Activated T-cell treated with anti-CD3 and anti-CD28 coated beads, Interleukin-2, amount 50 U/mL, for 24 hours (primary cell): ENCODE results near the gene ANO2.

Experiments
- DNase-seq: peaks from one replicate; pipeline ENCODE4 v3.0.0-alpha.2; 2020
- H3K27ac Mint-ChIP-seq: 2 replicates; pipeline ENCODE4 v1.8.0; 2020; ENCODE audit warnings: mild to moderate bottlenecking, mixed read lengths
- H3K27me3 Mint-ChIP-seq: 2 replicates; pipeline ENCODE4 v1.8.0; 2020; ENCODE audit warnings: mixed read lengths
- H3K36me3 Mint-ChIP-seq: 2 replicates; pipeline ENCODE4 v1.8.0; 2020; ENCODE audit warnings: low read depth, mixed read lengths
- H3K4me1 Mint-ChIP-seq: 2 replicates; pipeline ENCODE4 v1.8.0; 2020; ENCODE audit warnings: low read depth, mixed read lengths
- H3K4me3 Mint-ChIP-seq: 2 replicates; pipeline ENCODE4 v1.8.0; 2020; ENCODE audit warnings: mild to moderate bottlenecking, moderate library complexity, mixed read lengths
- H3K9me3 Mint-ChIP-seq: 2 replicates; pipeline ENCODE4 v1.8.0; 2020; ENCODE audit warnings: mixed read lengths

ANO2 gene

DNA sequence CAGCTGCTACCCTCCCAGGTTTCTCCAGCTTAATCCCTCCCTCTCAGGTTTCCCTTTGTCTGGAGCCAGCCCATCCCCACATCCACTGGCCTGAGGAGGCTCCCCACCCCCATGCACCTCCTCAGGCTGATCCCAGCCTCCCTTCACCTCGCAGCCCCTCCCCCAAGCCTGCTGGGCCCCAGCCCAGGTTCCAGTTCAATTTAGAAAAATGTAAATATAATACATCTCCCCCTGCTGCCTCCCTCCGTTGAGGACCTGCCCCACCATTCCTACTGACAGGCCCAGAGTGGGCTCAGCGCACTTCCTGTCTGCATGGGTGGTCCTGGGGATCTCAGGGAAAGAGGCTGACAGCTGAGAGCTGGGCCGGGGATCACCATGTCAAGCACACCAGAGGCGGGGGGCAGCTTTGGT is 357.3 kb downstream of the ANO2 start:
- DNase-seq = no peak
- peaks cover 7% of the 10 kb centered on the region for H3K27me3 Mint-ChIP-seq
- H3K4me3 Mint-ChIP-seq = no peak overlapping the region
- H3K9me3 Mint-ChIP-seq = no peaks in the 10 kb centered on the region
- H3K36me3 Mint-ChIP-seq = no peaks in the 10 kb centered on the region
- no peaks in the 10 kb centered on the region for H3K4me1 Mint-ChIP-seq
- H3K27ac Mint-ChIP-seq = no peak overlapping the region

DNA sequence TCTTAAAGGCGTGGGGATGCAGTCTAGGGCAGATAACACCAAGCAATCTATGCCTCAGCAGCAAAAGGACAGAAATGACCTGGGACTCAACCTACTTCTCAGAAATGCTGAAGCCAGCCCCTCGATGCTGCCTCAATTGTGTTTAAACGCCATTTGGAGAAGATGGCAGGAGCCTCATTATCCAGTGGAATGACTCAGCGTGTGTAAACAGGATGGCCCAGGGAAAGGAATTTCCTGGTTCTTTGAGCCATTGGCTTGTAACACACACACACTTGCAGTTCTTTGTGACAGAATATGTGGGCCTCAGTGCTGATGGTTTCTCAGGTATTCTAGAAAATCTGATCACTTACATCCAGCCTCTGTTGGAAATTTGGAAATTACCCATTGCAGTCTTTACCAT is 358.9 kb downstream of the ANO2 start:
- H3K36me3 Mint-ChIP-seq = no peaks in the 10 kb centered on the region
- H3K9me3 Mint-ChIP-seq = no peaks in the 10 kb centered on the region
- H3K27ac Mint-ChIP-seq = no peak overlapping the region
- H3K4me1 Mint-ChIP-seq = no peaks in the 10 kb centered on the region
- H3K4me3 Mint-ChIP-seq = no peak overlapping the region
- no peak for DNase-seq
- peaks cover 11% of the 10 kb centered on the region for H3K27me3 Mint-ChIP-seq

DNA sequence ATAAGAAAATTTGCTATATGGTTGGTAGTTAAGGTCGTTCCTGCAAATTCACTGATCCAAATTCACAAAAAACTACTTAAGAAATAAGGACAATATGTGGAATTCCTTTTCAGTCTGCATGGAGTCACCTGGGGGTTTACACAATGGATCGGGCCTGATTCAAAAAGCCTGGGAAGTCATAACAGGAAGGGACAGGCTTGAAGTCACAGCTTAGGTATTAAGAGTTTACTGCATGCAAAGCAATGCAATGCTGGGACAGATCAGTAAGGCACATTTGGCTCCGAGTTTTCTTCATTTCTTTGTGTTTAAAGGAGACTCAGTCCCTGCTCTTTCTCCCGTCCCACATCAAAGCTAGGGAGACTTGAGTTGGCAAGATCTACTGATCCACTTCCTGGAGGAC is 359.9 kb downstream of the ANO2 start:
- DNase-seq = no peak
- no peak overlapping the region for H3K4me3 Mint-ChIP-seq
- peaks cover 16% of the 10 kb centered on the region for H3K27me3 Mint-ChIP-seq
- H3K27ac Mint-ChIP-seq = no peak overlapping the region
- H3K4me1 Mint-ChIP-seq = no peaks in the 10 kb centered on the region
- H3K36me3 Mint-ChIP-seq = no peaks in the 10 kb centered on the region
- H3K9me3 Mint-ChIP-seq = no peaks in the 10 kb centered on the region

DNA sequence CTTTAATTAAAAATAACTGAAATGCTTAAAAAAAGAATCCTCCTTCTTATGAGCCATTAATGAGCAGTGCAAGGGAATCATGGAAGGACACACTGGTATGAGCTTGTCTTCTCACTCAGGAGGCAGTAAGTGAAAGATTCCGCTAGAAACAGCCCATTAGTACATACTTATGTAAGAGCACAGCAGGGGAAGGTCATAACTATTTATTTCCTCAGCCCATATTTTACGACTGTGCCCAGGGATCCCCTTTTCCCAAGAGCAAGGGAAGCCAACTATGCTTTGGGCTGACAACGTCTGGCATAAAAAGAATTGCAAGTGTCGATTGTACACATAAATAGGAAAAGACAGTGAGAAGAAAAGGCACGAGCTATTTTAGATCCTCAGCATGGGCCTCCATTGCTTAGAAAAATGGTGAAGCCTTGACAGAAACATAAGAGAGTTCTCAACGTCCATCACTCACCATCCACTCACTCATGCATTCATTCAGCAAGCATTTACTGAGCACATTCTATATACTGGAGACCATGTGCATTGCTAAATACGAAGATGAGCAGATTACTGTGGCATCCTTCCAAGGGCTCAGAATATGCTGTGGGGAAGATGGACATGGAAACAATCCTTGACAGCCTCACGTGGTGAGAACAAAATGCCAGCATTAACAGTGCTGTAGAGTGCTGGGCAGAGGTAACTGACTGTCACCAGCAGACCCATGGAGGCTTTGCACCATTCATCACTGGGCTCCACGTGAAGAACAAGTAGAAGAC is 360.5 kb downstream of the ANO2 start:
- Mint-ChIP-seq H3K9me3 (no peaks in the 10 kb centered on the region), H3K27me3 (peaks cover 16% of the 10 kb centered on the region), H3K4me3 (no peak overlapping the region), H3K4me1 (no peaks in the 10 kb centered on the region), H3K36me3 (no peaks in the 10 kb centered on the region), H3K27ac (no peak overlapping the region)
- no peak for DNase-seq

DNA sequence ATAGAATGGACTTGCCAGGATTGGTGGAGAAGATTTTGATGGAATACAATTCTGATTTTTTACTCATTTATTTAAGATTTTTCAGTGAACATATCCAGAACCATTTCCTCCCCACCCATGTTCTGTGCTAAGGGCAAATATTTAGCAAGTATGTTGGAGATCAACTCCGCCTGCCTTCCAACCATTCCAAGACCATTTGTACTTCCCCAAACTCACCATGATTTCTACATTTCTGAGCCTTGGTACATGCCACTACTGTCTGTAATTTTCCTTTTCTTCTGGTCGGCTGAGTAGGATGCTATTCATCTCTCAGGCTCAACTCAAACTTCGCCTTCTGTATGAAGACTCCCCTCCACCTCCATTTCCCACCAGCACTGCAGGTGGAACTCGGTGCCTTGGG is 362.5 kb downstream of the ANO2 start:
- no peaks in the 10 kb centered on the region for H3K36me3 Mint-ChIP-seq
- H3K4me3 Mint-ChIP-seq = no peak overlapping the region
- DNase-seq = no peak
- H3K4me1 Mint-ChIP-seq = no peaks in the 10 kb centered on the region
- no peaks in the 10 kb centered on the region for H3K9me3 Mint-ChIP-seq
- H3K27me3 Mint-ChIP-seq = peaks cover 13% of the 10 kb centered on the region
- H3K27ac Mint-ChIP-seq = no peak overlapping the region

DNA sequence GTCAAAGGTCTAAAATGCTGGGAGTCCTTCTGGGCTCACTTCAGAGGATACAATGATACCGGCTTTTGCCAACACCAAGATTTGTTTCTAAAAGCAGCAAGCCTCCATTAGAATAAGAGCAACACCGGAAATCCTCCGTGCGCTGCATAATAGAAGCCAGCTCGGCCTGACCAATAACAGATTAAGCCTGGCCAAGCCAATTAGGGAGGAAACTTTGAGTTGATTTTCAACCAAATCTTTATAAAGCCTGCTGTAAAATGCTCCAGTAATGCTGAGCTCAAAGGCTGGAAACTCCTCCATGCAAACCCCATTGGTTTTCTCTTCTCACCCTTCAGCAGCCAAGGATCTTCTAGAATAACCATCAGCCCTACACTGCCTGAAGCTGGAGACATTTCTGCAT is 363.0 kb downstream of the ANO2 start:
- Mint-ChIP-seq H3K9me3 (no peaks in the 10 kb centered on the region), H3K27me3 (peaks cover 13% of the 10 kb centered on the region), H3K36me3 (no peaks in the 10 kb centered on the region), H3K4me3 (no peak overlapping the region), H3K4me1 (no peaks in the 10 kb centered on the region), H3K27ac (no peak overlapping the region)
- no peak for DNase-seq

DNA sequence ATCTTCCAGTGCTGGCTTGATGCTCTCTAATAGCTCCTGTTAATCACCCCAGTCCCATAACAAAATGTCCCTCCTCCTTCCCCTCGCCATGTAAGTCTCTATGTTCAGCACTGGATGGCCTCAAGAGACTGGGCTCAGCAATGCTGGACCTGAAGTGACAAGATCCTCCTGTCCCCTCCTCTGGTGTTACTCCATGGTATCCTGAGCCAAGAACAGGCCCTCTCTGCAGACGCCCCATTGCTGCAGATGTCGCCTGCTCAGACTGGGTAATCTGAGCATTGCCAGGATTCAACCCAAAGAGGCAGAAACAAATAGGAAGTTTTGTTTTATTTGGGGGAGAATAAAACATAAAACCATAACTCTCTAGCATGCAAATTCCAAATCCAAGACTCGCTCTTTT is 363.4 kb downstream of the ANO2 start:
- Mint-ChIP-seq H3K9me3 (no peaks in the 10 kb centered on the region), H3K4me1 (no peaks in the 10 kb centered on the region), H3K27me3 (peaks cover 13% of the 10 kb centered on the region), H3K4me3 (no peak overlapping the region), H3K36me3 (no peaks in the 10 kb centered on the region), H3K27ac (no peak overlapping the region)
- no peak for DNase-seq

DNA sequence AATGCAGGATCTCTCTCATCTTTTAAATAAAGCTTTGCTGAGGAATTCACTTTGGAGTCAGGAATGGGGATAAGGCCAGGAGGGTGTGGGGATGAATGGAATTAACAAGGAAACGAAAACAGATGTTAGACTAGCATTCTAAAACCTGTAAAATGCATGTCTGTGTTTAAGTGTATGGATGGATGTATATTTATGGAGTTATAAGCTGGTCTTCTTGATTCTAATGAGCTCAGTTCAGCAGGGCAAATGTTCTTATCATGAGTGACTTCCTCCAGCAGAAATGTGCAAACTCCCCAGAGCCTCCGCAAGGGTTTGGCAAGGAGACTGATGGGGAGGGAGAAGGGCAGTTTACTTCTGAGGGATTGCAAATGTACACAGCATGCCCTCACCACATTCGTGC is 364.0 kb downstream of the ANO2 start:
- Mint-ChIP-seq H3K27me3 (peaks cover 13% of the 10 kb centered on the region), H3K4me1 (no peaks in the 10 kb centered on the region), H3K27ac (no peak overlapping the region)

DNA sequence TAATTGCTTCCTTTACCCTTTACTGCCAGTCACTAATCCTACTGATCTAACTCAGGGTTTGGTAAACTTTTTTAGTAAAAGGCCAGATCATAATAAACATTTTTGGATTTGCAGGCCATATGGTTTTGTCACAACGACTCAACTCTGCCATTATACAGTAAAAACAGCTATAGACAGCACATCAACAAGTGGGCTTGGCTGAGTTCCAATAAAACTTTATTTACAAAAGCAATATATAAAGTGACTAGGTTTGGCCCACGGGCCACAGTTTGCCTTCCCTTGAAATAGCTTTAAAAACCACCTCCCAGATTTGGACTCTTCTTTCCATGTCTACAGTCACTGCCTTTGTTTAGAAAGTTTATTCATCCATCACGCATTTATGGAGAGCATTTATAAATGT is 366.3 kb downstream of the ANO2 start:
- no peaks in the 10 kb centered on the region for H3K9me3 Mint-ChIP-seq
- no peaks in the 10 kb centered on the region for H3K4me1 Mint-ChIP-seq
- no peaks in the 10 kb centered on the region for H3K36me3 Mint-ChIP-seq
- H3K27ac Mint-ChIP-seq = no peak overlapping the region
- no peak overlapping the region for H3K4me3 Mint-ChIP-seq
- peaks cover 13% of the 10 kb centered on the region for H3K27me3 Mint-ChIP-seq
- DNase-seq = no peak

More for the DNA sequence above, 364.0 kb downstream of the ANO2 start:
- Mint-ChIP-seq H3K4me3 (no peak overlapping the region), H3K9me3 (no peaks in the 10 kb centered on the region), H3K36me3 (no peaks in the 10 kb centered on the region)
- no peak for DNase-seq

DNA sequence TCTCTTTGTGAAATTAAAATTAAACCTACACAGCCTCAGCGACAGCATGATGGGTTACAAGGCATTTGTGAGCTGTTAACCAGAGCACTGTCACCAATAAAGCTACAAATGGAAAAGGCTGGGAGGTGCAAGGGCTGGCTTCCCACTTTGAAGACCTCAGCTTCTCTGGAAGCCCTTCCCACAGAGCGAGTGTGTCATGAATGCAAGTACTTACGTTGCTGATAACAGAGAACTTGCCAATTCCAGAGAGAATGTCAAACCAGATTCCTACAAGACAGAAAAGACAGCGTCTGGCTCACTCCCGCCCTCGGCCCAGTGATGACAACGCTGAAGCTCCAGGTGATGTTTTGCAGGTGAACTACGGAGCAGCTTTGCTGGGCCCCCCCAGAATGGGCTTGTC is 367.3 kb downstream of the ANO2 start:
- H3K27ac Mint-ChIP-seq = no peak overlapping the region
- peaks cover 9% of the 10 kb centered on the region for H3K27me3 Mint-ChIP-seq
- H3K9me3 Mint-ChIP-seq = no peaks in the 10 kb centered on the region
- no peak for DNase-seq
- H3K36me3 Mint-ChIP-seq = no peaks in the 10 kb centered on the region
- no peak overlapping the region for H3K4me3 Mint-ChIP-seq
- no peaks in the 10 kb centered on the region for H3K4me1 Mint-ChIP-seq

DNA sequence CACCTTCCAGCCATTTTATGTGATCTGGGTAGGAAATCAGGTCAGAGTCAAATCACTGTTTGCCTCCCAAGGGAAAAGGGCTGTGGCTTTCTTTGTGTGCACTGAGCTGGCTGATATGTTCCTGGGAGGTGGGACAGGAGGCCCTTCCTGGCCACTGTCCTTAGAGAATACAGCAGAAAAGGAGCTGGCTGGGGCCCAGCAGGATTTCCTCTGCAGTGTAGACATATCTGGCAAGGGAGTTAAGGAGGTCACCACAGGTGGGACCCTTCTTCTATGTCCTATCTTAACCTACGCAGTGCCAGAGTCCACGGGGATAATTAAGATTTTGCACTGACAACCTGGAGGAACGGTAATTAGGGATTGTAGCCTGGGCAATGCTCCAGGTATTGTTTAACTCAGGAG is 367.8 kb downstream of the ANO2 start:
- Mint-ChIP-seq H3K36me3 (no peaks in the 10 kb centered on the region), H3K4me1 (no peaks in the 10 kb centered on the region), H3K27ac (no peak overlapping the region), H3K4me3 (no peak overlapping the region), H3K27me3 (peaks cover 9% of the 10 kb centered on the region), H3K9me3 (no peaks in the 10 kb centered on the region)
- DNase-seq = no peak

DNA sequence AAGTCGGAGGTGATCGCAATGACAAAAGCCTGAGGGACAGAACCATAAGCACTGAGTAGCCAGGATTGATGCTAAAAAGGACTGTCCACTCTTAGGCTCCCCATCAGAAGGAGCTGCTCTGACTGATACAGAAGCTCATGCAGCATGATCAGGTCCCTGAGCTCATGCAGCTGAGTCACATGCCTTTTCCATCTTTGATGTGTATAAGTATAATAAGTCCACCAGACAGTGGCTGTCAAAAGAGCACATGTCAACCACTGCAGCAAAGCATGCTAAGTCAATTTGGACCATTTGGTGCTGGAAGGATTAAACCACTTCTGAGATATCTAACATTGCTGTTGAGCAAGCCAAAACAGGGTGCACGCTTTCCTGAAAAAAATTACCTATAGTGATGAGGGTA is 369.1 kb downstream of the ANO2 start:
- no peaks in the 10 kb centered on the region for H3K4me1 Mint-ChIP-seq
- H3K27ac Mint-ChIP-seq = no peak overlapping the region
- H3K4me3 Mint-ChIP-seq = no peak overlapping the region
- DNase-seq = no peak
- H3K36me3 Mint-ChIP-seq = no peaks in the 10 kb centered on the region
- peaks cover 8% of the 10 kb centered on the region for H3K27me3 Mint-ChIP-seq
- no peaks in the 10 kb centered on the region for H3K9me3 Mint-ChIP-seq

DNA sequence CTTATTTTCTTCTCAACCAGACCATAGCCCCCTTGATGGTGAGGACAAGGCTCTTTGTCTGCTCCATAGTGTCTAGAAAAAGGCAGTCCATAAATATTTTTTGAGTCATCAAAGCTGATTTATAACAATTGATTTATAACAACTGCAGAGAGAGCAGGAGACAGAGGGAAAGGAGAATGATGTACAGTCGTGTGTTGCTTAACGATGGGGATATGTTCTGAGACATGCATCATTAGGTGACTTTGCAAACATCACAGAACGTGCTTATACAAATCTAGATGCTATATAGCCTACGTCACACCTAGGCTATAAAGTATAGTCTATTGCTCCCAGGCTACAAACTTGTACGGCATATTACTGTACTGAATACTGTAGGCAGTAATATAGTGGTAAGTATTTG is 369.8 kb downstream of the ANO2 start:
- Mint-ChIP-seq H3K4me1 (no peaks in the 10 kb centered on the region), H3K9me3 (no peaks in the 10 kb centered on the region), H3K4me3 (no peak overlapping the region), H3K36me3 (no peaks in the 10 kb centered on the region), H3K27ac (no peak overlapping the region), H3K27me3 (peaks cover 3% of the 10 kb centered on the region)
- DNase-seq = no peak

DNA sequence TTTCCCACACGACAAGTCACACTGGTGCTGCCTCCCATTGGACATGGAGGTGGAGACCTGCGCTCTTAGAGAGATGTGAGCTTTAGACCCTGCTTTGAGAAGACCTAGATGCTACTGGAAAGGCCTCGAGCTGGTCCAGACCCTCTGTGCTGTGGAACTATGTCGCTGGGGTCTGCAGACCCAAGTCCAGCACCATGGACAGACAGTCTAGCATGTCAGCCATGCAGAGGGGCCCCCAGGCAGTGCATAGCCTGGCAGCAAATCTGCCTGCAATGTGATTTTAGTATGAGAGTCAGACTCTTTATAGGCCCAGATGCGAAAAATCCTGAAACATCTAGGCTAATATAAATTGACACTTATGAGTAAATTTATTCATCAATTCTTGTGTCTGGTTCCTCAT is 371.7 kb downstream of the ANO2 start:
- no peaks in the 10 kb centered on the region for H3K36me3 Mint-ChIP-seq
- H3K27me3 Mint-ChIP-seq = peaks cover 11% of the 10 kb centered on the region
- no peak overlapping the region for H3K27ac Mint-ChIP-seq
- H3K4me1 Mint-ChIP-seq = no peaks in the 10 kb centered on the region
- DNase-seq = no peak
- no peaks in the 10 kb centered on the region for H3K9me3 Mint-ChIP-seq
- H3K4me3 Mint-ChIP-seq = no peak overlapping the region

DNA sequence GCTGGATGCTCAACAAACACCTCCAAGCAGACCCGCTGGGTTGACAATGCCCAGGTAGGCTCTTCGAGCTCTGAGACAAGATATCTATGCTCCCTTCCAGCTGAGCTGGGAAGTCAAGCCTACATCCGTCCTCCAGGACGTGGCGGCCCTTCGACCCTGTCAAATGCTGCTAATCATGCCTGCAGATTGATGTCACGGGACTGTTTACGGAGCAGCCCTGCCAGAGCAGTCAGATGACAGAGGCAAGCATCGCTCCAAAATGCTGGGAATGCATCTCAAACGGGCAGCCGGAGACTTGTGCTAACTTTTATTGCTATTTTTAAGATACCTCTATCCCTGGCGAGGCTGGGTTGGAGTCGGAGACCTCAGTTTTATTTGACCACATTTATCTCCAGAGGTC is 373.9 kb downstream of the ANO2 start:
- Mint-ChIP-seq H3K9me3 (no peaks in the 10 kb centered on the region), H3K36me3 (no peaks in the 10 kb centered on the region), H3K4me3 (no peak overlapping the region), H3K27ac (no peak overlapping the region), H3K27me3 (peaks cover 18% of the 10 kb centered on the region), H3K4me1 (no peaks in the 10 kb centered on the region)
- no peak for DNase-seq

DNA sequence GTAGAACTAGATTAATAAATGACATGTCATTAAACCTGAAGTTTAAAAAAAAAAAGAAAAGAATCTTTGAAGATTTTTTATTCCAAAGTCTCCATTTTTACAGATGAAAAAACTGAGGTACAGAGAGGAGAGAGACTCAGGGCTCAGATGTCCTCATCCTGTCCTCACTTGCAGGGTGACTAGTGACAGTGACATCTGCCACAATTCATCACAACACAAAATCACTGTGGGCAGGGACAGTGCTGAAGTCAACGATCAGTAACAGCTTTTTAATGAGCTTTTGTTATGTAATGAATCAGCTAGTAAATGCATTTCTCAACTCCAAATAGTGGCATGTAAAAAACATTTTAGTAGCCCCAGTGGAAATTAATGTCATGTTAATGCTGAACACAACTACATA is 374.6 kb downstream of the ANO2 start:
- Mint-ChIP-seq H3K4me3 (no peak overlapping the region), H3K36me3 (no peaks in the 10 kb centered on the region), H3K27me3 (peaks cover 18% of the 10 kb centered on the region), H3K9me3 (no peaks in the 10 kb centered on the region), H3K27ac (no peak overlapping the region), H3K4me1 (no peaks in the 10 kb centered on the region)
- DNase-seq = no peak
